ENCODE measurements around the gene LRRC37A2.
"Not testable (repeated sequence)": the region's sequence is repeated elsewhere in the genome, so short reads cannot be mapped to it uniquely, and the experiment has no call there.

The LRRC37A2 gene
- 5.4 to 10.7 reads per million in 2 donors for total RNA-seq

DNA sequence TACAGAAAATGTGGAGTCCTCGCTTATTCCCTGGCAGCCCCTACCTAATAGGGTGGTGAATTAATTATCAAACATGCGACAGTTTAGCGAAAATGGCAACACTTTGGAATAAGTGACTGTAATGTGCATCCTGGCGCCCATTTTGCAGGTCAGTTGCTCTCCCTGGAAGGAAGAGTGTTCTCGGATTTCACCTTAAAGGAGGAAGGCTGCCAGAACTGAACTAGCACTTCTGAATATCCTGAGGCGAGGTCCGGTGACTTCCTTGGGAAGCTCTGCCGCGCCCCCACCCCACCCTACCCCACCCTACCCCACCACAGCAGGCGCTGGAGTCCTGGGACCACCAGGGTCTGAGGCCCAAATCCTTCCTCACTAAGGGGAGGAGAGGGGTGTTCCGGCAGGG, at the start of gene LRRC37A2:
Gene LRRC37A2 (plus strand): TSS at position 301 of the 400 bp plus-strand sequence. CDS start 245 bp downstream, outside the sequence.
- not testable (repeated sequence) for DNase-seq

DNA sequence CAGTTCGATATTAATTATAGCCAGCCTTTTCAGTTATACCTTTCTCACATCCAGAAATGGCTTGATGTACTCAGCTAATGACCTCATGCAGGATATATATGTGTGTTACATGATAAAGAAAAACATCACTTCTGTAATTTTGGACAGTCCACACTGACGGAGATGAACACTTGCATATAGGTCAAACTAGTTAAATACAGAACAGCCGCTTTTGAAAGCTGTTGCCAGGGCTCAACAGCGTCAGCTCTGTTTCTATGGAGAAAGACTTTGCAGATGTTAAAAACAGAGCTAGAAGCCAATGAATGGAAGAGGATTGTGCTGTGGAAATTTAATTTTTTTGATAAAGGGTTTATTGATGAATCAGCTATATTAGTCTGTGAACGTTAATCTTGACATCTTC, 44.6 kb upstream of the LRRC37A2 start:
- not testable (repeated sequence) for DNase-seq

DNA sequence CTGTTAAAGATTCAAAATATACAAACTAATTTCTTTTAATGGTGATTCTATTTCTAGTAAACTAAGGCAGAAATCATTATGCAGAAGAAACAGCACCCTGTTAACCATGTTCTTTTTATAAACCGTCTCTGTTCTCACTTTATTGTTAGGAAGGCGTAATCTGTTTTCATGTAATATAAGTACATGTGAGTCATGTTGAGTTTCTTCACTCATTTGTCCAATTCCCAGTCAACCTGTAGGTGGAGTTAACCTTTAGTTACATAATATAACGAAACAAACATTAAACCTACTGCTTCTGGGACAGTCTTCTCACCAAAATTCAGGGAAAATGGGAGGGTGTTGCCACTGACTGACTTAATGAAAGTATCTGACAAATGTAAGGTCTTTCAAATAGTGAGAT, 37.8 kb upstream of the LRRC37A2 start:
- not testable (repeated sequence) for DNase-seq

DNA sequence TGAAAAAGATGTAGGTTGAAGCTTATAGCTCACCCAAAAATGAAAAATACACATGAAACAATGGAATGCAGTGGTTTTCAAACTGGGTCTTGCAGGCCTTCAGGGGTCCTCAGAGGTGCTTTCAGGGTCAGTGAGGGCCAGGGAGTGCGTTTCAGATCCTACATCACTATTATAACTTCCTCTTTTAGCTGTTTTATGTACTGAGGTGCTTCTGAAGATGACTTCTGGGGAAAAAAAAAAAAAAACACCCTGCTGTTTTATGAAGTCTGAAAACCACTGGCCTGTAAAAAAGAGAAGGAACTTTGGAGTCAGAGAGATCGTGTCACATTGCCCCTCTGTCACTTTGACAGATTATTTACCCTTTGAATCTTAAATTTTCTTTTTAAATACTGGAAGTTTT, 36.7 kb upstream of the LRRC37A2 start:
- DNase-seq, result not testable (repeated sequence)

DNA sequence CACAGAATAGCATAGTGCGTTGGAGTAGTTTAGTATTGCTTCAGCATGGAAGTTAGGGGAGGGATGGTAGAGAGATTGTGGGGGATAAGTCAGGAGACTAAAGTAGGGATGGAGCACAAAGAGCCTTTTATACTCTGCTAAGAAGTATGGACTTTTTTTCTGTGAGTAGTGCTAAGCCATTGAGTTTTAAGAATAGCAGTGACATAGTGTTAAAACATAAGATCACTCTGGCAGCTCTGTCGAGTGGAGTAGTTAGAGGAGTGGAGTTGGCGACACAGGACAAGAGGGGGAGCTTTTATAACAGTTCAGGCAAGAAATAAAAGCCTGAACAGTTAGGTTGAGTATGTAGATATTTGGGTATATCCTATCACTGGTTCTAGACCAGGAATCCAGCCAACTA, 33.4 kb upstream of the LRRC37A2 start:
- not testable (repeated sequence) for DNase-seq

DNA sequence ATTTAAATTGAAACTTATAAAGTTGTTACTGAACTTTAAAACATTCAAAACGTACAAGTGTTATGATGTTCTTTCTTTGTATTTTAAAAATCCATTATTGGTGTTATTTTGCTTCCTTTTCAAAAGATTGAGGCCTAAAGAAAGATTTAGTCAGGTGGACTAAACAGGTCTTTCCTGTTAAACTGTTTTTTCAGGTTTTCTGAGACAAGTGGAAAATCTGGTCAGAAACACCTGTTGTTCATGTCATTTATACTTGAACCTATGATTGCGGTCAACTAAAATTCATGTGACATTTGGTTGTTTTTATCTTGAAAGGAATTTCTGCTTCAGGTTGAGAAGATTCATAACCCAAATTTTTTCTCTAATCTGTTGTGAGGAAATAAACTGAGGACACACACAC, 31.0 kb upstream of the LRRC37A2 start:
- not testable (repeated sequence) for DNase-seq

DNA sequence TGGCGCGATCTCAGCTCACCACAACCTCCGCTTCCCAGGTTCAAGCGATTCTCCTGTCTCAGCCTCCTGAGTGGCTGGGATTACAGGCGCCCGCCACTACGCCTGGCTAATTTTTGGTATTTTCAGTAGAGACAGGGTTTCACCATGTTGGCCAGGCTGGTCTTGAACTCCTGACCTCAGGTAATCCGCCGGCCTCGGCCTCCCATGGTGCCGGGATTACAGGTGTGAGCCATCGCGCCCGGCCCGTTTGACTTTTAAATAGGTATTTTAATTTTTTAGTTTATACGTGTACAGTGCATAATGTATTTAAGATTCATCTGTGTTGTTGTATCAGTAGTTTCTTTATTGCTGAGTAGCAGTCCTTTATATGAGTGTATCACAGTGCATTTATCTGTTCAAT, 20.2 kb upstream of the LRRC37A2 start:
- not testable (repeated sequence) for DNase-seq

DNA sequence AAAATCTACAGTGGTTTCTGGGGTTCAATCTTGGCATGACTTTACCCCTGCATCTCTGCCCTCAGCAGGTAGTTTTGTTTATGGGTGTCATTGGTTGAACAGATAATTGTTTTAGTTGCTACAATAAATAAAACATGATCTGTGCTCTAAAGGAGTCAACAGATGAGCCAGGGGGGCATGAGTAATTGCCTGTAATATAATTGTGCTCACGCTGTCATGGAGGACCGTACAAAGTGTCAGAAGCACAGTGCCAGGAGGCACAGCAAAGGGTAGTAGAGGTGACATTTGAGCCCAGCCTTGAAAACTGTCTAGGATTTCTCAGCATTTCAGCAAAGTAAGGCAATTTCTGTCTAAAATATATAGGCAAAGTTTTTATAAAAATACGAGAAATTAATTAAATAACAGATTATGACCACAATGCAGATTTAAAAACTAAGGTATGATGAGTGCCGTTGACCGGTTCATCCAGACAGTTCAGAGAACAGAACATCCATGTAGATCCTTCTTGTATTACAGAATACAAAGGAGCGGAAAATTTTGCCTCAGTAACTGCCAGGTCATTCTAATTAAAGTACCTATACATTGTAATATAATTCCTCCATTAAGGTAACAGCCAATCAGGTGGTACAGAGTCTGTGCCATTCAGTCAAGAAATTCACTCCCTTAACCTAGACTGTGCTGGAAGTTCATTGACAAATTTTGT, 12.7 kb upstream of the LRRC37A2 start:
- DNase-seq, result not testable (repeated sequence)

DNA sequence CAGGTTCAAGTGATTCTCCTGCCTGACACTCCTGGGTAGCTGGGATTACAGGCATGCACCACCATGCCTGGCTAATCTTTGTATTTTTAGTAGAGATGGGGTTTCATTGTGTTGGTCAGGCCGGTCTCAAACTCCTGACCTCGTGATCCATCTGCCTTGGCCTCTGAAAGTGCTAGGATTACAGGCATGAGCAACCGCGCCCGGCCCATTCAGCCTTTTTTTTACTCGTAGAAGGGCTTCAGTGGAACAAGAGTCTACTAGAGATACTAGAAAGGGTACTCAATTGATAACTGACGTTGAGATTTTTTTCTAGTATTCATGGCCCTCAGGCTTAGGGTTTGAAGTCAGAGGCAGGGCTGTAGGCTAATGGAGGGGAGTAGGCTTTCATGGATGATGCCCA, 6.4 kb upstream of the LRRC37A2 start:
- DNase-seq, result not testable (repeated sequence)

DNA sequence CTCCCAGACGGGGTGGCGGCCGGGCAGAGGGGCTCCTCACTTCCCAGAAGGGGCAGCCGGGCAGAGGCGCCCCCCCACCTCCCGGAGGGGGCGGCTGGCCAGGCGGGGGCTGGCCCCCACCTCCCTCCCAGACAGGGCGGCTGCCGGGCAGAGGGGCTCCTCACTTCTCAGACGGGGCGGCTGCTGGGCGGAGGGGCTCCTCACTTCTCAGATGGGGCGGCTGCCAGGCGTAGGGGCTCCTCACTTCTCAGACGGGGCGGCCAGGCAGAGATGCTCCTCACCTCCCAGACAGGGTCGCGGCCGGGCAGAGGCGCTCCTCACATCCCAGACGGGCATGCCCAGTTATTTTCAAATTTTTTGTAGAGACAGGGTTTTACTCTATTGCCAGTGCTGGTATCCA, 22.4 kb downstream of the LRRC37A2 start:
- not testable (repeated sequence) for DNase-seq

DNA sequence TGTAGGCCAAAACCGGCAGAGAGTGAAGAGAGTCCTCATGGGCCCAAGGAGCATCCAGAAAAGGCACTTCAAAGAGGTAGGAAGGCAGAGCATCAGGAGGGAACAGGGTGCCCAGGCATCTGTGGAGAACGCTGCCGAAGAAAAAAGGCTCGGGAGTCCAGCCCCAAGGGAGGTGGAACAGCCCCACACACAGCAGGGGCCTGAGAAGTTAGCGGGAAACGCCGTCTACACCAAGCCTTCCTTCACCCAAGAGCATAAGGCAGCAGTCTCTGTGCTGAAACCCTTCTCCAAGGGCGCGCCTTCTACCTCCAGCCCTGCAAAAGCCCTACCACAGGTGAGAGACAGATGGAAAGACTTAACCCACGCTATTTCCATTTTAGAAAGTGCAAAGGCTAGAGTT, 36.3 kb downstream of the LRRC37A2 start:
- DNase-seq, result not testable (repeated sequence)

DNA sequence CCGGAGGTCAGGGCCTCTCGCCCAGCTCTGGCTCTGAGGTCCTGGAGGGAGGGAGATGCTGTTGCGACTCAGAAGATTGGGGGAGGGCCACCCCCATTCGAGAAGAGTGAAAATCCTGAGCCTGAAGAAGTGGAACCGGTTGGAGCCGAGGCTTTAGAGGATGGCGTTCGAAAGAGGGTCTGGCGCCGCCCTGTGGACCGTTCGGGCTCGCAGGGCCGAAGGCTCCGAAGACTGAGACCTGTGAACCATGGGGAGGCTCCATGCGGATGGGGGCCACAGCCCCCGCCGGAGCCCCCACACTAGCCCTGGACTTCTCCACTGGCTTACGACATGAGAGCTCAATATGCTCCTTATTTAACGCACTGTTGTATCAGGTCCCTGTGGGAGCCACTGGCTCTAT, 46.9 kb downstream of the LRRC37A2 start:
- DNase-seq, result not testable (repeated sequence)

DNA sequence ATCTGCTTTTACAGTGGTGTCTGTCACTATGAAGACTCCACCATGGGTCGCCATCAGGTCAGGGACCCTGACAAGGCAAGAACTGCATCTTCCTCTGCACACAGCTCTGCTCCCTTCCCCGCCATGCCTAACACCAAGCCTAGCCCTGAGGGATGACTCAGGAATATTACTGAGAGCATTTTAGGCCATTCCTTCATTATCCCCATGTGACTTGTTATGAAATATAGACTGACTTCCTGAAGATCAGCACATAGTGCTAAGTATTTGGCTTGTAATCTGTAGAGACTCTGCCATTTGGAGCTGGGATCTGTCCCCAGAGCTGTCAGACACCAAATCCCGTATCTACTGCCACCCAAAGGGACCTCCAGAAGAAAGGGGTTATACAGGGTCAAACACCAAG, 47.8 kb downstream of the LRRC37A2 start:
- DNase-seq, result not testable (repeated sequence)

DNA sequence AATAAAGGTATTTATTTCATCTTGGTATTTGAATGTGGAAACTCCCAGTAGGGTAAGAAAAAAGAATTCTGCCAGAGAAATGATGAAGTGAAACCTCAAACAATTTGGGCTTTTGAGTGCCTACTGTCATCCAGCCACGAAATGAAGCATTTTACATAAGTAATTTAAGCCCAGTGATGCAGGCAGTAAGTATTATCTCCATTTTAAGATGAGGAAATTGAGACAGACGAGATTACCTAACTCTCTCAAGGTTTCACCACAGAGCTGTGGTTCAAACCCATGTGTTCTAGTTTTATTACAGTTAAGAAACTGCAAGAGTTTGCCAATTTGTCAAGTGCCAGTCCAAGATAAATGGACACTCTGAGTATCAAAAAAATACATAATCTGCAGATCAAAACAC, 54.0 kb downstream of the LRRC37A2 start:
- not testable (repeated sequence) for DNase-seq

DNA sequence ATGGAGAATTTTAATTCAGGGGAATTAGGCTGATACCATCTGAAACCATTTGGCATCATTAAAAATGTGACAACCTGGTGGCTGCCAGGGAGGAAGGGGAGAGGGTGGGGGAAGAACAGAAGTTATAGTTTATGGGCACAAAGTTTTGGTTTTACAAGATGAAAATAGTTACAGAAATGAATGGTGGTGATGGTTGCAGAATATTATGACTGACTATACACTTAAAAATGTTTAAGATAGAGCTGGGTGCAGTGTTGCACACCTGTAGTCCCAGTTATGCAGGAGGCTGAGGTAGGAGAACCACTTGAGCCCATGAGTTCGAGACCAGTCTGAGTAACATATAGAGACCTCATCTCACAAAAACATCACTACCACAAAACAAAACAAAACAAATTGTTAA, 54.7 kb downstream of the LRRC37A2 start:
- not testable (repeated sequence) for DNase-seq

DNA sequence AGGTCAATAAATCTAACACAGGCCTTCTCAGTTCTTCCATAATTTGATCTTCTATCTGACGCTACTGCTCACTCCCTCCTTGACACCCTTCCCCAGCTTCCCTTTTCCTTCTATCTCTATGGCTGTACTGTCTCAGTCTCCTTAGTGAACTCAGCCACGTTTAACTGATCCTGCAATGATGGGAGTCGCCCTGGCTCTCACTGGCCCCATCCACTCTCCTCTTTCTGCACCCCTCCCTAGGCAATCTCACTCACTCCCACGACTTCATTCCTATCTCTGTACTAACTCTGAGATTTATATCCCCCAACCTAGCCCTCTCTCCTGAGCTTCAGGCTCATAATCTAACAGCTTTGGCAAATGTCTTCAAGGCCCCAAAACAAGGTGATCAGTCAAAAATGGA, 59.5 kb downstream of the LRRC37A2 start:
- DNase-seq, result not testable (repeated sequence)

DNA sequence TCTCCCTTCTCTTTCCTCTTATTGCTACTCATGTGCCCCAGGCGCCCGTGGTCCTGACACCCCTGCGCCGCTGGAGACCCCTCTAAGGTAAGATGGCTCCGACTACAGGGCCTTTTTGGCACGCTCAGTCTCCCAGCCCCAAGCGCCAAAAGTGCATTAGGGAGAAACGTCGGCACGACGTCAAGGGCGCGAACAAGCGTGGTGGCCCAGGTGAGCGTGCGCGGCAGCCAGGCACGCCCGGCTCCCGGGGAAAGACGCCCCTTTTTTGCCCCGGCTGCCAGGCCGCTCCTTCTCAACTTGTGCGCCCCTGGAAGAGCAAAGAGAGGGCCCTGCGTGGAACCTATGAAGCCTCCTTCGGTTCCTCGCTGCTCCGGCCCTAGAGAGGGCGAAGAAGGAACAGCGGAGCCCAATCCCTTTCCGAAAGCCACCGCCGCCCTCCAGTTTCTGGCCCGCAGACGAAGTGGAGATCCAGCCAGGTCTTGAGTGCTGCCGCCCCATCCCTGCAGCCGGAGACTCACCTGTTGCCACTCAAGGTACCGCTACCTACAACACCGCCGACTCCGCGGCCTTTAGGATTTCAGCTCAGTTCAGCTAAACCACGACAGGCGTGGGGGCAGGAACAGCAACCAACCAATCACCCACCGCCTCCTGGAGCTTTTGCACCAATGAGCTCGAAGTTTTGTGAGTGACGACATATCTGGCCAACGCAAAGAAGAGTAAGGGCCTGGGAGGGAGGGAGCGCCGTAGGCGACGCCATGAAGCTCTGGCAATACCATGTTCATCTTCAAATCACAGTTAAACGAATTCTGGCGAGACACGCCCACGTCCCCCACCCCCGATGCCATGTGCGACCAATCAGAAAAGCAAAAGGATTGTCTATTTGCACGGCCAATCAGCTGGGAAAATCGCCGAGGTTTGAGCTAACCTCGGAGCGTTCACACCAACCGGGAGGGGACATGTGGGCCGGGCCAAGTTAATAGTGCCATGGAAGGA, 67.1 kb downstream of the LRRC37A2 start, which contains the start of gene ARL17A:
Gene ARL17A (minus strand): TSS at position 609 of the 993 bp plus-strand sequence. CDS start 3,369 bp downstream, outside the sequence.
- DNase-seq, result not testable (repeated sequence)

DNA sequence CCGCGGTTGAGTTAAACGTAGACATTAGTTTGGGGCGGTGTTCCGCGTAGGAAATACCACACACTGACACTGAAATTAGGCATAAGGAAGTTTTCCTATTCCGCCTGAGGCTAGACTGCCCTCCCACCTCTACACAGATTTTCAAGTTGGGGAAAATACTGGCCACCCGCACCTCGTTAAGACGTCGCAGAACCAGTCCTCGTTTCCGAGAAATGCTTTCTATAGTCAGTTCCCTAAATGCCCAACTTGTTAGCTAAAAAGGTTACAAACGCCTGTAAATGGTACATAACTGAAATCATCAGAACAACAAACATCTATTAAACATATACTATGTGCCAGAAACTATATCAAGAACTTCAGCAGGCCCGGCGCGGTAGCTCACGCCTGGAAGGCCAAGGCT, 67.8 kb downstream of the LRRC37A2 start:
- not testable (repeated sequence) for DNase-seq

DNA sequence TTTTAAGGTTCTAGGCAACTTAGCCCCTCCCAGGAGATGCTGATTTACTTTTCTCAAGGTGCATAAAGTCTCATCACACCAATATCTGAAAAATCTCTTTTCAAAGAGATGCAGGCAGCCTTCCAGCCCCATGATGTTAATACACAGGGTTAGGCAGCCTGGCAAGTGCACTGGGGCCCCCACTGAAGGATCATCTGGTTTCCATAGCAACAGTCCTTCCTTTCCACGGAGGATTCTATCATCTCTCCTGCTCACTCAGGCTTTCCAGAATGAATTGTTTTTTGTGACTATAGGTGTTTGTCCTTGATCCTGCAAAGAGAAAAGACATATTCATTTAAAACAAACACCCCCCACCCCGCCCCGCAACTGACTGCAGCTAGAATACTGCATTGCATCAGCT, 73.2 kb downstream of the LRRC37A2 start:
- not testable (repeated sequence) for DNase-seq

DNA sequence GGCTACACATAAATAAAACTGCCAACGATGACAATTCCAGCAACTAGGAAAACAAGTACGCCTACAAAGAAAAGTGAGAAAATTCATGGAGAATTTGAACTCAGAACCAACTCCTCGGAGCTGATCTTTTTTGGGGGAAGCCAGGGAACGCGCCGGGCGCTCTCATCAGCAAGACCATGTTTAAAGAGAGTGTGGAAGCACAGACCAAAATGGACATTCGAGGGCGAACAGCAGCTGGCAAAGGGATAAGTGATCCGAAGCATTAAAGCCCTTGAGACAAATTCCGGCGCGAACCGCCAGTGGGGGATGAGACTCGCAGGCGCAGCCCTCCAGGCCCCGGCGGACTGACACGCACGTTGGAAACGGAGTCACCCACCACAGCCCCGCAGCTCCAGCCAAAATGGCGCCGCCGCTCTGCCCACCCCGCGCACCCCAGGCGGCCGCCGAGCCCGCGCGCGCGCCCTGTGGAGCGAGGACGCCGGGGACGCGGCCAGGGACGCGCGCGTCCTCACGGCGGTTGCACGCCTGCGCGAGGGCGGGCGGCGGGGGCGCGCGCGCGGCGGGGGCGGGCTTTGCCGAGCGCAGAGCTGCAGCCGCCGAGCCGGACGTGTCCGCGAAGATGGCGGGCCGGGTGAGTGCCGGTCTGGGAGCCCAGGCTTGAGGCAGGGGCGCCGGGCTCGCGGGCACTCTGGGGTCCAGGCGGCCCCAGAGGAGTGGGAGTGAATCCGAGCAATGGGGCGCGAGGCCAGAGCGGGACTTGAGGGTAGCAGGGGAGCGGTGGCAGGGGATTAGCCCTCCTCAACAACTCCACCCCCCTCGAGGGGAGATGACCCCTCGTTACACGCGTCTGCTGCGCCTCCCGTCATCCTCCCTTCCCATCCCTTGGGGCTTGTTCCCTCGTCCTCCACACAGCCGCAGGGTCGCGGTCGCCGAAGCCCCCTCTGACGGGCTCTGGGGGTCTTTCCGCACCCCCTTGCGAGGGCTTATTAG, 78.2 kb downstream of the LRRC37A2 start, which contains the start of gene NSF:
Gene NSF (plus strand): TSS at position 513 of the 990 bp plus-strand sequence. CDS start 107 bp downstream, at position 620.
- not testable (repeated sequence) for DNase-seq

DNA sequence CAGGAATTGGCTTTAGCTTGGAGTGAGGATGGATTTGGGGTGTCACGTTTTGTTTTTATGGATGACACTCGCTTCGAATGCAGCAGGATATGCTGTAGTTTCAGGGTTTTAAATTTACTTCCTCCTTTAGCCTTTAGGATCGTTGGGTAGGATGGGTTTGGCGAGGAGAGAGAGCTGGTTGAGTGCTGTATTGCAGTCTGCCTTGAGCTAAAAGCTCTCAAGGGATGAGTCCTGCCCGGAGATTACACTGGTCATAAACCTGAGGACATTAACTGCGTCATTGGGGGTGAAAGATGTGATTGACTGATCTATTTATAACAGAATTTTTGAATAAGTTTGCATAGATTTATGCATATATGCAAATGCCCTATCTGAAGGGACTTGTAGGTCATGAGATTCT, 79.1 kb downstream of the LRRC37A2 start:
- DNase-seq, result not testable (repeated sequence)

Data from activated gamma-delta T cell (primary cell).